HG03025 (cell line): ENCODE data around the gene KLHL30.

Experiments used
- ATAC-seq: cut with Tn5 transposase; IDR thresholded peaks from one replicate; pipeline ENCODE4 v1.9.1; 2021; ENCODE audit warnings: mild to moderate bottlenecking, moderate library complexity; ENCODE audit not compliant: unreplicated experiment, low FRiP score

The KLHL30 gene

GRCh38 chr2:238130111-238130695 is 8.3 kb upstream of the KLHL30 start:
- no peak for ATAC-seq

- ATAC-seq: no peak
Observed at GRCh38 chr2:238130696-238131628, 7.5 kb upstream of the KLHL30 start.

GRCh38 chr2:238131761-238132462 is 6.6 kb upstream of the KLHL30 start:
- no peak for ATAC-seq

GRCh38 chr2:238132463-238133450 is 5.7 kb upstream of the KLHL30 start:
- no peak for ATAC-seq

GRCh38 chr2:238133499-238134392 is 4.7 kb upstream of the KLHL30 start:
- ATAC-seq: no peak

- ATAC-seq: no peak
Observed at GRCh38 chr2:238134393-238134785, 4.1 kb upstream of the KLHL30 start.

GRCh38 chr2:238135601-238136150 is 2.8 kb upstream of the KLHL30 start:
- no peak for ATAC-seq

GRCh38 chr2:238136820-238137537 is 1.5 kb upstream of the KLHL30 start:
- no peak for ATAC-seq

GRCh38 chr2:238137885-238138284 is 583 bp upstream of the KLHL30 start:
- ATAC-seq: no peak

- ATAC-seq: no peak
Observed at GRCh38 chr2:238139196-238140039, 950 bp downstream of the KLHL30 start.

- no peak for ATAC-seq
Observed at GRCh38 chr2:238140040-238140439, 1.6 kb downstream of the KLHL30 start.

- ATAC-seq: no peak
Observed at GRCh38 chr2:238140721-238141540, 2.5 kb downstream of the KLHL30 start.

GRCh38 chr2:238141541-238142318 is 3.3 kb downstream of the KLHL30 start:
- ATAC-seq: no peak

- ATAC-seq: no peak
Observed at GRCh38 chr2:238142382-238143205, 4.1 kb downstream of the KLHL30 start.
